IMR-90 (cell line): ENCODE results near the gene SEC22B. TPM values are rescaled to one million over a fixed set of nuclear protein-coding genes. Genes with fewer than 3 reads are reported as not detected.
"Not testable (repeated sequence)": the region's sequence is repeated elsewhere in the genome, so short reads cannot be mapped to it uniquely, and the experiment has no call there.

Experiments
- ATAC-seq: fragments of 200-7000 bp; cut with Tn5 transposase; 2 replicates; pipeline ENCODE4 v1.9.1; 2020; ENCODE audit warnings: low read depth, mild to moderate bottlenecking, moderate library complexity
- BruUV-seq: library from RNA; stranded (reverse); fragments of 400-500 nt; replicated peaks from 2 replicates; lab custom pipeline; 2021; lab: Mats Ljungman, UMichigan
- CTCF ChIA-PET: fragments of 300-600 bp; formaldehyde crosslinking; extraction: SDS; loops from one replicate; lab custom pipeline; 2021; ENCODE audit warnings: antibody characterized with exemption; lab: Yijun Ruan, JAX
- POLR2A ChIA-PET: fragments of 300-600 bp; sonication (Branson Sonifier 250); formaldehyde crosslinking; loops from one replicate; lab custom pipeline; 2022; ENCODE audit warnings: antibody characterized with exemption; ENCODE audit not compliant: unreplicated experiment; lab: Charles Lee
- DNase-seq: peaks from one replicate; pipeline ENCODE4 v3.0.0; 2013
- H2AFZ ChIP-seq: replicated peaks from 2 replicates; pipeline ENCODE3; 2013; ENCODE audit warnings: low read length, mild to moderate bottlenecking; ENCODE audit not compliant: poor library complexity
- H2AK5ac ChIP-seq: 2 replicates; pipeline ENCODE4 v1.6.1; 2013; ENCODE audit warnings: low read depth, low read length, inconsistent platforms
- H2AK9ac ChIP-seq: replicated peaks from 2 replicates; pipeline ENCODE3; 2013; ENCODE audit warnings: mild to moderate bottlenecking, low read depth, low read length, moderate library complexity; ENCODE audit not compliant: poor library complexity
- H2BK120ac ChIP-seq: 2 replicates; pipeline ENCODE4 v1.6.1; 2013; ENCODE audit warnings: low read depth, low read length, inconsistent platforms
- H2BK15ac ChIP-seq: 3 replicates; pipeline ENCODE4 v1.6.1; 2013; ENCODE audit warnings: low read depth, low read length, inconsistent platforms
- H2BK20ac ChIP-seq: 2 replicates; pipeline ENCODE4 v1.6.1; 2013; ENCODE audit warnings: low read depth, mild to moderate bottlenecking, inconsistent platforms, low read length, moderate library complexity
- H2BK5ac ChIP-seq: 2 replicates; pipeline ENCODE4 v1.6.1; 2013; ENCODE audit warnings: mild to moderate bottlenecking, low read depth, low read length, inconsistent platforms; ENCODE audit not compliant: poor library complexity, severe bottlenecking
- H3K14ac ChIP-seq: replicated peaks from 2 replicates; pipeline ENCODE4 v1.6.1; 2013; ENCODE audit warnings: low read depth, low read length, inconsistent platforms
- H3K18ac ChIP-seq: 2 replicates; pipeline ENCODE4 v1.6.1; 2013; ENCODE audit warnings: low read depth, low read length, control low read depth
- H3K23ac ChIP-seq: 2 replicates; pipeline ENCODE4 v1.6.1; 2013; ENCODE audit warnings: low read depth, low read length, inconsistent platforms
- H3K27ac ChIP-seq: 2 replicates; pipeline ENCODE4 v1.5.1; 2013; ENCODE audit warnings: mild to moderate bottlenecking, control low read depth, low read length; ENCODE audit not compliant: insufficient read depth
- H3K27me3 ChIP-seq: 2 replicates; pipeline ENCODE4 v1.6.1; 2013; ENCODE audit warnings: low read length; ENCODE audit not compliant: control insufficient read depth, insufficient read depth
- H3K36me3 ChIP-seq: 2 replicates; pipeline ENCODE4 v1.6.1; 2013; ENCODE audit warnings: low read length, mixed read lengths; ENCODE audit not compliant: control insufficient read depth, insufficient read depth
- H3K4ac ChIP-seq: 2 replicates; pipeline ENCODE4 v1.6.1; 2013; ENCODE audit warnings: low read depth, low read length, inconsistent platforms
- H3K4me1 ChIP-seq: 2 replicates; pipeline ENCODE4 v1.6.1; 2013; ENCODE audit warnings: low read length, mixed read lengths; ENCODE audit not compliant: control insufficient read depth, insufficient read depth
- H3K4me2 ChIP-seq: 2 replicates; pipeline ENCODE4 v1.6.1; 2013; ENCODE audit warnings: low read depth, mild to moderate bottlenecking, control low read depth, low read length, moderate library complexity
- H3K4me3 ChIP-seq: 2 replicates; pipeline ENCODE4 v1.5.1; 2013; ENCODE audit warnings: low read depth, mild to moderate bottlenecking, control low read depth, low read length, moderate library complexity; ENCODE audit not compliant: insufficient read depth
- H3K56ac ChIP-seq: 2 replicates; pipeline ENCODE4 v1.6.1; 2013; ENCODE audit warnings: low read length, inconsistent platforms; ENCODE audit not compliant: insufficient read depth; ENCODE audit errors: extremely low read depth
- H3K79me1 ChIP-seq, 2 experiments: 2 replicates each; pipeline ENCODE4 v1.6.1; 2013; ENCODE audit warnings: low read length in 2 of 2, inconsistent platforms in 1 of 2, low read depth in 1 of 2
- H3K9ac ChIP-seq: 2 replicates; pipeline ENCODE4 v1.6.1; 2013; ENCODE audit warnings: low read depth, low read length, control low read depth
- H3K9me1 ChIP-seq: 2 replicates; pipeline ENCODE4 v1.6.1; 2013; ENCODE audit warnings: low read length, inconsistent platforms; ENCODE audit not compliant: insufficient read depth
- H3K9me3 ChIP-seq: 2 replicates; pipeline ENCODE4 v1.6.1; 2013; ENCODE audit warnings: low read length; ENCODE audit not compliant: control insufficient read depth, insufficient read depth
- H4K20me1 ChIP-seq: 2 replicates; pipeline ENCODE4 v1.6.1; 2013; ENCODE audit warnings: low read length, inconsistent platforms; ENCODE audit not compliant: insufficient read depth
- H4K5ac ChIP-seq: 2 replicates; pipeline ENCODE4 v1.6.1; 2013; ENCODE audit warnings: mild to moderate bottlenecking, low read depth, low read length, control low read depth
- H4K8ac ChIP-seq, 2 experiments: 2 replicates each; pipeline ENCODE4 v1.6.1; 2013; ENCODE audit warnings: low read depth in 2 of 2, low read length in 2 of 2, control low read depth in 1 of 2, inconsistent platforms in 1 of 2
- H4K91ac ChIP-seq: 2 replicates; pipeline ENCODE4 v1.6.1; 2013; ENCODE audit warnings: low read depth, low read length, inconsistent platforms; ENCODE audit not compliant: insufficient read depth
- WGBS, 2 experiments: methylation state at CpG; one replicate each; pipeline versions ENCODE4 v1.1.5 to v1.1.7; 2013; ENCODE audit warnings: missing lambda C conversion rate in 2 of 2; ENCODE audit not compliant: insufficient read length in 1 of 2; ENCODE audit errors: extremely low coverage in 2 of 2; 5-methylcytosine and 5-hydroxymethylcytosine counted together
- dilution Hi-C: fragments of 300-500 bp; cut with HindIII; formaldehyde crosslinking; loops from one replicate; pipeline ENCODE4 v1.14.3; 2018; ENCODE audit warnings: low sequenced_read_pairs; ENCODE audit not compliant: unreplicated experiment
- in situ Hi-C: fragments of 300-500 bp; cut with MboI; formaldehyde crosslinking; loops from 3 replicates; pipeline ENCODE4 v1.14.3; 2019; ENCODE audit warnings: low sequenced_read_pairs, inconsistent platforms, mixed read lengths
- intact Hi-C: fragments of 100-400 bp; cut with micrococcal nuclease; formaldehyde crosslinking; loops from 2 replicates; pipeline ENCODE4 v1.10.0; 2022
- polyA plus RNA-seq, 3 experiments: library from polyadenylated mRNA; depleted of rRNA; stranded (reverse); fragments of >200 nt; gene quantifications; 2 replicates each; pipeline ENCODE4 v1.2.3, GENCODE V29; 2012; ENCODE audit warnings: low replicate concordance in 1 of 3
- total RNA-seq: library from RNA; depleted of rRNA; stranded (reverse); fragments of >200 nt; gene quantifications from 2 replicates; pipeline ENCODE4 v1.2.3, GENCODE V29; 2012

SEC22B gene
- total and polyA plus RNA-seq, 2 of the 4 experiments (the other 2 are of a cell fraction): 35.9 to 57.4 TPM

- DNase-seq, H2AK9ac ChIP-seq, BruUV-seq, POLR2A ChIA-PET, in situ Hi-C loops, H4K8ac ChIP-seq, CTCF ChIA-PET, H2BK5ac ChIP-seq, H2AFZ ChIP-seq, H3K79me1 ChIP-seq, intact Hi-C loops, H3K23ac ChIP-seq, H3K14ac ChIP-seq, H3K27ac ChIP-seq, H3K4me2 ChIP-seq, H2BK15ac ChIP-seq, H2AK5ac ChIP-seq, H3K4me1 ChIP-seq, H4K91ac ChIP-seq, H2BK20ac ChIP-seq, H3K9me3 ChIP-seq, H3K4ac ChIP-seq, H3K56ac ChIP-seq, H3K9me1 ChIP-seq, H3K27me3 ChIP-seq, dilution Hi-C loops, H3K9ac ChIP-seq, H3K36me3 ChIP-seq, H2BK120ac ChIP-seq, H4K5ac ChIP-seq, H4K20me1 ChIP-seq, H3K4me3 ChIP-seq, H3K18ac ChIP-seq: not testable (repeated sequence)
- peak; percentile 77 for ATAC-seq
- WGBS, 2 experiments: no CpG with 5 or more reads among the region's 4 CpGs
Measured at GRCh38 chr1:120158086-120158485, 18.2 kb downstream of the SEC22B start.

GRCh38 chr1:120150138-120150822, 26.0 kb downstream of the SEC22B start:
- H3K9ac ChIP-seq, H2AFZ ChIP-seq, CTCF ChIA-PET, H3K27ac ChIP-seq, ATAC-seq, H2BK120ac ChIP-seq, H3K14ac ChIP-seq, H3K23ac ChIP-seq, H4K91ac ChIP-seq, POLR2A ChIA-PET, H2BK15ac ChIP-seq, H4K5ac ChIP-seq, H3K79me1 ChIP-seq, H3K4me1 ChIP-seq, H2BK20ac ChIP-seq, intact Hi-C loops, H4K20me1 ChIP-seq, H3K56ac ChIP-seq, H3K4ac ChIP-seq, H3K9me3 ChIP-seq, dilution Hi-C loops, in situ Hi-C loops, H3K18ac ChIP-seq, H3K36me3 ChIP-seq, DNase-seq, H4K8ac ChIP-seq, H3K4me2 ChIP-seq, H2AK5ac ChIP-seq, H2AK9ac ChIP-seq, H2BK5ac ChIP-seq, H3K4me3 ChIP-seq, BruUV-seq, H3K9me1 ChIP-seq, H3K27me3 ChIP-seq: not testable (repeated sequence)
- no CpG with 5 or more reads among the region's 3 CpGs for WGBS, 2 experiments
